Mesodermal cell (in vitro differentiated cells): ENCODE measurements around the gene CD52.

ENCODE experiments used
- H3K27ac ChIP-seq: 2 replicates; pipeline ENCODE4 v1.7.0; 2013; ENCODE audit warnings: mild to moderate bottlenecking, low read depth, low read length, moderate library complexity; ENCODE audit not compliant: severe bottlenecking
- H3K36me3 ChIP-seq: 2 replicates; pipeline ENCODE4 v1.7.1; 2013; ENCODE audit warnings: mild to moderate bottlenecking, low read length, moderate library complexity; ENCODE audit not compliant: control insufficient read depth, insufficient read depth
- H3K4me1 ChIP-seq: one replicate; pipeline ENCODE4 v1.7.1; 2013; ENCODE audit warnings: mild to moderate bottlenecking, low read length; ENCODE audit not compliant: insufficient read depth, control insufficient read depth, poor library complexity, severe bottlenecking
- H3K4me3 ChIP-seq: 2 replicates; pipeline ENCODE4 v1.7.0; 2013; ENCODE audit warnings: low read length, control low read depth, mild to moderate bottlenecking; ENCODE audit not compliant: insufficient read depth, poor library complexity, severe bottlenecking; ENCODE audit errors: extremely low read depth
- H3K9me3 ChIP-seq: 2 replicates; pipeline ENCODE4 v1.7.1; 2013; ENCODE audit warnings: mild to moderate bottlenecking, low read length, moderate library complexity; ENCODE audit not compliant: control insufficient read depth
- WGBS, 2 experiments: methylation state at CpG; one replicate each; pipeline ENCODE4 v1.1.5; 2013; ENCODE audit warnings: missing lambda C conversion rate in 2 of 2; ENCODE audit not compliant: insufficient coverage in 2 of 2; 5-methylcytosine and 5-hydroxymethylcytosine counted together

Gene CD52

DNA sequence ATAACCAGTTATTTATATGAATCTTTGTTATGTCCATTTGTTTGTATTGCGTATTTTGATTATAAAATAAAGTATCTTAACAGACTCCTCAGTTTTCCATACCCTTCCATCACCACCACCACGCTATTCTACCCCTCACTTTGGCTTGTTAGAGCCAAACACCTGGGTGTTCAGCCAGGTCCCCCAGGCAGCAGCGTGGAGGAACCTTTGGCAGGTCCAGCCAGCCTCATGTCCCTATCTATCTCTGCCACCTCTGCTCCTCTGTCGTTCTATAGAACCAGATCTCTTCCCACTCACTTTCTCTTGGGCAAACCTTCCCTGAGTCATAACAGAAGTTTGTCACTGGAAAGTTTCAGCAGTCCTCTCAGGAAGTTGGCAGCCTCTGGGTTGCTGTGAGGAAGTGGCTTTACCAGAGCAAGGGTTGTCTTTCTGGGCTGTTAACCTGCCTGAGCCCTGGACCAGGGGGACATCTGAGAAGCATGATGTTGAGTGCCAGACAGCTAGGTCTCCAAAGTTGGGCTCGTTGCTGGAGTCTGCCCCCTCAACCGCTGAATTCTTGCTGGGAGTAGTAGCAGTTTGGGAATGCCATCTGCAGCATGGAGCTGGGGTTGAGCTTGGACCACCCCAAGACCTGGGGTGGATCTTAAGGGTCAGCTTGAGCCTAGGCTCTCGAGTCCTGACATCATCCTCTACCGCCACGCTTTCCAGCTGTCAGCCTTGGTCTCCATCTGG lies 38.9 kb upstream of the CD52 start:
- peaks cover 69% of the 10 kb centered on the region for H3K36me3 ChIP-seq

GRCh38 chr1:26279456-26280332 lies 38.1 kb upstream of the CD52 start, which contains the start of gene SH3BGRL3:
TSS of gene SH3BGRL3 (plus strand) at chr1:26280086. CDS start at chr1:26280156, 70 bp downstream.
- peaks cover 79% of the 10 kb centered on the region for H3K4me1 ChIP-seq
- peaks cover 68% of the 10 kb centered on the region for H3K36me3 ChIP-seq
- WGBS, 2 experiments: 0 to 2% methylated on average over 43 to 59 of the region's 66 CpGs
- peak within 1 kb of the TSS; percentile 87 for H3K27ac ChIP-seq
- H3K4me3 ChIP-seq: peak within 1 kb of the TSS; percentile 82
- H3K9me3 ChIP-seq: no peaks in the 10 kb centered on the region

More for the DNA sequence above, 38.9 kb upstream of the CD52 start:
- 85 to 87% methylated on average over 7 of the region's 9 CpGs for WGBS, 2 experiments
- H3K9me3 ChIP-seq: no peaks in the 10 kb centered on the region
- peak overlapping the region; percentile 87 for H3K27ac ChIP-seq
- peaks cover 77% of the 10 kb centered on the region for H3K4me1 ChIP-seq
- H3K4me3 ChIP-seq: peak overlapping the region; percentile 82

GRCh38 chr1:26280333-26281042 lies 37.3 kb upstream of the CD52 start:
- WGBS, 2 experiments: 7 to 8% methylated on average over 12 of the region's 20 CpGs
- Histone ChIP-seq H3K9me3 (no peaks in the 10 kb centered on the region), H3K27ac (peak overlapping the region; percentile 87), H3K4me3 (peak overlapping the region; percentile 82), H3K4me1 (peaks cover 78% of the 10 kb centered on the region), H3K36me3 (peaks cover 60% of the 10 kb centered on the region)

DNA sequence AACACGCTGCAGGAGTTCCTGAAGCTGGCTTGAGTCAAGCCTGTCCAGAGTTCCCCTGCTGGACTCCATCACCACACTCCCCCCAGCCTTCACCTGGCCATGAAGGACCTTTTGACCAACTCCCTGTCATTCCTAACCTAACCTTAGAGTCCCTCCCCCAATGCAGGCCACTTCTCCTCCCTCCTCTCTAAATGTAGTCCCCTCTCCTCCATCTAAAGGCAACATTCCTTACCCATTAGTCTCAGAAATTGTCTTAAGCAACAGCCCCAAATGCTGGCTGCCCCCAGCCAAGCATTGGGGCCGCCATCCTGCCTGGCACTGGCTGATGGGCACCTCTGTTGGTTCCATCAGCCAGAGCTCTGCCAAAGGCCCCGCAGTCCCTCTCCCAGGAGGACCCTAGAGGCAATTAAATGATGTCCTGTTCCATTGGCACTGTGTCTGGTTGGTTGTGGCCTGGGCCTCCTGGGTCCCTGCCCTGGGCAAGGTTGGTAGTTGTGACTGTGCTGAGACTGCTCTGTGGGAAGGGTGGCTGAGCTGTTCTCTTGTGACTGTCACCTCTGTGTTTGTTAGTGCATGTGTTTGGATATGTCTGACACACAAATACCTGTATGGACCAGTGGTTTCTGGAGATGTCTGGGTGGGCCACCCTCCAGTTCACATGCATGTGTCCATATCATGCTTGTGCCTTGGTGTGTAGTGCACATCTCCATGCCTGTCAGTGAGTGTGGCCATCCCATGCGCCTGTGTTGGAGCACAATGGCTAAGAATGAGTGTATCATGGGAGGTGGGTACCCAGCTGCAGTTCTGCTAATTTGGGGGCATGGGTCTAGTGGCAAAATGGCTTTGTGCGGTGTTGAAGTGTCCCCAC lies 36.4 kb upstream of the CD52 start:
- Histone ChIP-seq H3K9me3 (no peaks in the 10 kb centered on the region), H3K27ac (peak overlapping the region; percentile 45), H3K4me1 (peaks cover 71% of the 10 kb centered on the region), H3K36me3 (peaks cover 60% of the 10 kb centered on the region), H3K4me3 (peak overlapping the region; percentile 82)
- WGBS, 2 experiments: 97 to 100% methylated on average over 5 of the region's 5 CpGs

DNA sequence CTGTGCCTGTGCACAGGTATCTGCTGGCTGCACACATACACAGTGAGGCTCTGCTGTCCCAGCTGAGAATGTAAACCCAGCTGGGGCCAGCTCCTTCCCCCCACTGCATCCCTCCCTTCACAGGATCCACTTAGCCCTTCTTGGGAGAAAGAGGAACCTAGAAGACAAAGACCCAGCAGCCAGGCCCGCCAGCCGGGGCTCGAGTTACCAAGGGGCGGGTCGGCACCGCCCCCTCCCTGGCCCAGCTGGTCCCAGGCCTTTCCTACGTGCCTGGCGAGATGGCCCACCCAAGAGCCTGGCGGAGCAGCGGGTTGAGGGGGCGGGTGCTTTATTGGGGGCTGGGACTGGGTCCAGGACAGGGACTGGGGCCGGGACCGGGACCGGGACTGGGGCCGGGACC lies 35.8 kb upstream of the CD52 start:
- Histone ChIP-seq H3K4me3 (peak overlapping the region; percentile 82), H3K27ac (peak overlapping the region; percentile 45), H3K4me1 (peaks cover 65% of the 10 kb centered on the region), H3K9me3 (no peaks in the 10 kb centered on the region), H3K36me3 (peaks cover 53% of the 10 kb centered on the region)
- 15 to 22% methylated on average over 9 to 11 of the region's 15 CpGs for WGBS, 2 experiments

- WGBS, 2 experiments: 81 to 91% methylated on average over 10 to 15 of the region's 22 CpGs
- Histone ChIP-seq H3K9me3 (no peaks in the 10 kb centered on the region), H3K27ac (no peak overlapping the region), H3K4me3 (peak overlapping the region; percentile 2), H3K36me3 (peaks cover 48% of the 10 kb centered on the region), H3K4me1 (peaks cover 60% of the 10 kb centered on the region)
These were observed 35.3 kb upstream of the CD52 start for GRCh38 chr1:26282401-26282918.

- H3K36me3 ChIP-seq: peaks cover 39% of the 10 kb centered on the region
- H3K27ac ChIP-seq: peak overlapping the region; percentile 29
- H3K9me3 ChIP-seq: no peaks in the 10 kb centered on the region
- WGBS, 2 experiments: 94 to 98% methylated on average over 2 to 4 of the region's 4 CpGs
- no peak overlapping the region for H3K4me3 ChIP-seq
- peaks cover 51% of the 10 kb centered on the region for H3K4me1 ChIP-seq
These were observed 34.4 kb upstream of the CD52 start for GRCh38 chr1:26283279-26283853.

- H3K9me3 ChIP-seq: no peaks in the 10 kb centered on the region
- WGBS, 2 experiments: 94 to 96% methylated on average over 9 to 11 of the region's 12 CpGs
- peaks cover 33% of the 10 kb centered on the region for H3K36me3 ChIP-seq
- peak overlapping the region; percentile 76 for H3K27ac ChIP-seq
- no peak overlapping the region for H3K4me3 ChIP-seq
- H3K4me1 ChIP-seq: peaks cover 45% of the 10 kb centered on the region
These were observed 33.7 kb upstream of the CD52 start for GRCh38 chr1:26283871-26284596.
